OCI-LY1 (cell line): ENCODE data around the gene ADAMTS9.

Experiments used
- H2AFZ ChIP-seq: fragments of 200-600 bp; sonication (generic), shearing (Covaris generic); 2 replicates; pipeline ENCODE4 v1.6.0; 2014; ENCODE audit warnings: antibody characterized with exemption, mild to moderate bottlenecking, low read length
- H3F3A ChIP-seq: fragments of 200-600 bp; sonication (generic), shearing (Covaris generic); 2 replicates; pipeline ENCODE4 v1.6.0; 2014; ENCODE audit warnings: mild to moderate bottlenecking, antibody characterized with exemption, low read length, moderate library complexity; ENCODE audit not compliant: insufficient read depth
- H3K27ac ChIP-seq: fragments of 200-600 bp; sonication (generic); 2 replicates; pipeline ENCODE4 v1.5.1; 2014; ENCODE audit warnings: low read length, mixed run types, mild to moderate bottlenecking, low read depth; ENCODE audit not compliant: poor library complexity, severe bottlenecking
- H3K27me3 ChIP-seq: fragments of 200-600 bp; sonication (generic); 2 replicates; pipeline ENCODE4 v1.6.0; 2014; ENCODE audit warnings: antibody characterized with exemption, mild to moderate bottlenecking, low read length, moderate library complexity; ENCODE audit not compliant: insufficient read depth
- H3K36me3 ChIP-seq: fragments of 200-600 bp; sonication (generic); 2 replicates; pipeline ENCODE4 v1.6.1; 2014; ENCODE audit warnings: mild to moderate bottlenecking, antibody characterized with exemption, low read length, moderate library complexity, mixed read lengths; ENCODE audit not compliant: insufficient read depth
- H3K4me1 ChIP-seq: fragments of 200-600 bp; sonication (generic); 2 replicates; pipeline ENCODE4 v1.5.1; 2014; ENCODE audit warnings: mild to moderate bottlenecking, low read length, moderate library complexity; ENCODE audit not compliant: insufficient read depth, severe bottlenecking
- H3K4me2 ChIP-seq: fragments of 200-600 bp; sonication (generic), shearing (Covaris generic); 2 replicates; pipeline ENCODE4 v1.6.1; 2014; ENCODE audit warnings: low read length
- H3K4me3 ChIP-seq: fragments of 200-600 bp; sonication (generic); 2 replicates; pipeline ENCODE4 v1.5.1; 2014; ENCODE audit warnings: low read length, low read depth, mild to moderate bottlenecking, mixed read lengths; ENCODE audit not compliant: poor library complexity, severe bottlenecking
- H3K79me2 ChIP-seq: fragments of 200-600 bp; shearing (Covaris generic); 2 replicates; pipeline ENCODE4 v1.6.1; 2016; ENCODE audit warnings: mixed run types, low read length, mixed read lengths; ENCODE audit not compliant: insufficient read depth
- H3K9ac ChIP-seq: fragments of 200-600 bp; sonication (generic), shearing (Covaris generic); 2 replicates; pipeline ENCODE4 v1.6.1; 2014; ENCODE audit warnings: mild to moderate bottlenecking, low read length, mixed read lengths
- H3K9me2 ChIP-seq: fragments of 200-600 bp; sonication (generic), shearing (Covaris generic); 2 replicates; pipeline ENCODE4 v1.6.1; 2014; ENCODE audit warnings: low read depth, mild to moderate bottlenecking, low read length, mixed read lengths
- H3K9me3 ChIP-seq: fragments of 200-600 bp; shearing (Covaris generic); 2 replicates; pipeline ENCODE4 v1.6.1; 2014; ENCODE audit warnings: low read length, mixed read lengths
- H4K20me1 ChIP-seq: fragments of 200-600 bp; sonication (generic), shearing (Covaris generic); 2 replicates; pipeline ENCODE4 v1.6.0; 2016; ENCODE audit warnings: mild to moderate bottlenecking, low read length; ENCODE audit not compliant: insufficient read depth
- EZH2 ChIP-seq: fragments of 200-600 bp; sonication (generic), shearing (Covaris generic); IDR thresholded peaks from 2 replicates; pipeline ENCODE4 v1.8.0; 2017; ENCODE audit warnings: borderline replicate concordance, mixed run types, mild to moderate bottlenecking, antibody characterized with exemption, low read length, moderate library complexity, mixed read lengths
- TF ChIP-seq, protein P1 (sequence below): fragments of 200-600 bp; sonication (generic), shearing (Covaris generic); IDR thresholded peaks from 2 replicates; pipeline ENCODE4 v1.5.1; 2017; ENCODE audit warnings: mild to moderate bottlenecking, antibody characterized with exemption, low read length, moderate library complexity, mixed read lengths

The ADAMTS9 gene

DNA sequence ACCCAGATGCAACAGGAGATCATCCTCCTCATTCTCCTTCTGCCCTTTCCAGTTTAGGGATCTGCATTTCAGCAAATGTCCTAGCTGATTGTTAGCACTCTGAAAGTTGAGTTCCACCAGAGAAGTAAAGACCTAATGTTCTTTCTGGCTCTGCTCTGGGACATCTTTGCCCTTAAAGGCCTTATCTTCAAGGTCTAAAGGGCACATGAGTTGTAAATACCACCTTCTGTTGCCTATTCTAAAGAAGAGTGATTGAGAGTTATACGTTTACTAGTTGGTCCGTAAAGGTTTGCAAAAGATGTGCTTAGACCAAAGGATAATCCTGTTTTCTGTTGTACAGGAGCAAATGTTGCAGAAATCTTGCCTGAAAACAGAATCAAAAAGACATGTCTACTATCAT lies 151.6 kb downstream of the ADAMTS9 start:
- no peak overlapping the region for H3K27ac ChIP-seq
- no peaks in the 10 kb centered on the region for H4K20me1 ChIP-seq

DNA sequence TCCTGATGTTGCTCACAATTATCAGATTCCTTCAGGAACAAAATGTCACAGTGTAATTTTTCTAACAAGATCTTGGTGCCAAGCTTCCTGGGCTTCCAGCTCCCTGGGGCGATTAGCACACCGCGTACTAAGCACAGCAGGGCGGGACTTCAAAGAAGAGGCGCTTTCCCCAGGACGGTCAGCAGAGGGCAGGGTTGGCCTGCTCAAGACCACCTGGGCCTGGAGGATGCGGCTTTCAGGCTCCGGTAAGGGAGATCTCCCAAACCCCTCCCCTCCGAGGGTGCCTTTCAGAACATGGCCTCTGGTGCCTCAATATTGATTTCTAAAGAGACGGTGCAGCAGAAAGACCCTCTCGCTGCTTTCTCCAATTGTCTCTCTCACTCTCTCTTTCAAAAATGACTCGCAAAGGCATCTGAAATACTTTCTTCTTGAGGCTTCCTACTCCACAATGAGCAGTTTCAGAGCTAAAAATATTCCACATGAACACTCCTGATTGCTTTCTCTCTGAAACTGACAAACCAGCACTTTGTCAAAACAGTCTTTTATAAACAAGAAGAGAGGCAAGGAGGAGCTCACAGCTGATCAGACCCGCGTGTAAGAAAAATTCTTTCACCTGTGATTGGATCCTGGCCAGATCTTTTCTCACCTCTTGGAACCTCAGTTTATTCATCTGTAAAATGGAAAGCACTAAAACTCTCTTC lies 154.0 kb downstream of the ADAMTS9 start:
- Histone ChIP-seq H2AFZ (no peak overlapping the region), H3K27ac (no peak overlapping the region), H3K9me3 (no peaks in the 10 kb centered on the region), H3K4me2 (no peak overlapping the region), H3K36me3 (no peaks in the 10 kb centered on the region), H3K4me3 (no peak overlapping the region), H3K79me2 (no peaks in the 10 kb centered on the region), H3K9me2 (no peaks in the 10 kb centered on the region), H3F3A (no peaks in the 10 kb centered on the region), H3K4me1 (no peaks in the 10 kb centered on the region), H4K20me1 (no peaks in the 10 kb centered on the region), H3K27me3 (no peaks in the 10 kb centered on the region), H3K9ac (no peak overlapping the region)
- TF ChIP-seq EZH2 = no peak
- TF ChIP-seq, protein P1, sequence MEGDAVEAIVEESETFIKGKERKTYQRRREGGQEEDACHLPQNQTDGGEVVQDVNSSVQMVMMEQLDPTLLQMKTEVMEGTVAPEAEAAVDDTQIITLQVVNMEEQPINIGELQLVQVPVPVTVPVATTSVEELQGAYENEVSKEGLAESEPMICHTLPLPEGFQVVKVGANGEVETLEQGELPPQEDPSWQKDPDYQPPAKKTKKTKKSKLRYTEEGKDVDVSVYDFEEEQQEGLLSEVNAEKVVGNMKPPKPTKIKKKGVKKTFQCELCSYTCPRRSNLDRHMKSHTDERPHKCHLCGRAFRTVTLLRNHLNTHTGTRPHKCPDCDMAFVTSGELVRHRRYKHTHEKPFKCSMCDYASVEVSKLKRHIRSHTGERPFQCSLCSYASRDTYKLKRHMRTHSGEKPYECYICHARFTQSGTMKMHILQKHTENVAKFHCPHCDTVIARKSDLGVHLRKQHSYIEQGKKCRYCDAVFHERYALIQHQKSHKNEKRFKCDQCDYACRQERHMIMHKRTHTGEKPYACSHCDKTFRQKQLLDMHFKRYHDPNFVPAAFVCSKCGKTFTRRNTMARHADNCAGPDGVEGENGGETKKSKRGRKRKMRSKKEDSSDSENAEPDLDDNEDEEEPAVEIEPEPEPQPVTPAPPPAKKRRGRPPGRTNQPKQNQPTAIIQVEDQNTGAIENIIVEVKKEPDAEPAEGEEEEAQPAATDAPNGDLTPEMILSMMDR = peak; percentile 75

More for the DNA sequence above, 151.6 kb downstream of the ADAMTS9 start:
- no peaks in the 10 kb centered on the region for H3K9me2 ChIP-seq
- no peak overlapping the region for H2AFZ ChIP-seq
- H3K4me3 ChIP-seq = no peak overlapping the region
- no peak overlapping the region for H3K4me2 ChIP-seq
- H3K4me1 ChIP-seq = no peaks in the 10 kb centered on the region
- H3K36me3 ChIP-seq = no peaks in the 10 kb centered on the region
- TF ChIP-seq, protein P1 = no peak
- TF ChIP-seq EZH2 = no peak
- no peaks in the 10 kb centered on the region for H3K27me3 ChIP-seq
- no peaks in the 10 kb centered on the region for H3K79me2 ChIP-seq
- no peaks in the 10 kb centered on the region for H3K9me3 ChIP-seq
- H3F3A ChIP-seq = no peaks in the 10 kb centered on the region
- H3K9ac ChIP-seq = no peak overlapping the region

DNA sequence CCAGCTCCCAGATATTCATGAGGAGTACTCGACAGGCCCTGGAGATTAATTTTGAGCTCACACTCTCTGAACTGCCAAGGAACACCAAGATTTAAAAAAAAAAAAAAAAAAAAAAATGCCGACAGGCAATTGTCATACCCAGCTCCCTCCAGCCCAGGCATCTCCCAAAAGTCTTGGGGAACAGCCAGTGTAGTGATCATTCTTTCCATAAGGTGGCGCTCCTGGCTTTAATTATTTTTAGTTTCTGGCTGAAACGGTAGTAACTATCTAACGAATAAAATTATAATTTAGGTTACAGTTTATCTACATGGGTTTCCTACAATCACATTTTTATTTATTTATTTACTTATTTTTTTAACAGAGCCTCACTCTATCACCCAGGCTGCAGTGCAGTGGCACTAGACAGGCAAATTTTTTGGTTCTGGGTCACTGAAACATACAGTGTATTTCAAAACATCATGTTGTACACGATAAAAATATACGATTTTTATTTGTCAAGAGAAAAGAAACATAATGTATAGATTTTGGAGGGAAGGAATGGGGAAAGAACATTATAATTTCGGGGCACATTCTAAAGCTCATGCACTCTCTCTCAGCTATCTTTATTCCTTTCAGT lies 157.3 kb downstream of the ADAMTS9 start:
- H3K36me3 ChIP-seq = no peaks in the 10 kb centered on the region
- H3K9me2 ChIP-seq = no peaks in the 10 kb centered on the region
- no peak overlapping the region for H3K9ac ChIP-seq
- no peak overlapping the region for H3K4me2 ChIP-seq
- no peak overlapping the region for H2AFZ ChIP-seq
- H3K79me2 ChIP-seq = no peaks in the 10 kb centered on the region
- TF ChIP-seq, protein P1 = peak; percentile 38; the same call in 1 of the 2 replicates
- TF ChIP-seq EZH2 = no peak
- H3F3A ChIP-seq = no peaks in the 10 kb centered on the region
- H3K4me3 ChIP-seq = no peak overlapping the region
- H3K9me3 ChIP-seq = no peaks in the 10 kb centered on the region
- no peak overlapping the region for H3K27ac ChIP-seq
- H3K27me3 ChIP-seq = no peaks in the 10 kb centered on the region
- no peaks in the 10 kb centered on the region for H3K4me1 ChIP-seq
- H4K20me1 ChIP-seq = no peaks in the 10 kb centered on the region
